Ishikawa (cell line): Measurements from ENCODE around the gene UBE2QL1.

Source experiments
- CEBPB ChIP-seq: IDR thresholded peaks from 2 replicates; pipeline ENCODE4 v1.6.1; 2012
- CREB1 ChIP-seq: IDR thresholded peaks from 2 replicates; pipeline ENCODE4 v1.6.1; 2012; ENCODE audit warnings: low read depth
- EGR1 ChIP-seq: IDR thresholded peaks from 2 replicates; pipeline ENCODE4 v1.6.1; 2012
- EP300 ChIP-seq: IDR thresholded peaks from 2 replicates; pipeline ENCODE4 v1.6.1; 2012; ENCODE audit warnings: borderline replicate concordance
- FOXM1 ChIP-seq: IDR thresholded peaks from 2 replicates; pipeline ENCODE4 v1.6.1; 2012; ENCODE audit warnings: low read depth, borderline replicate concordance
- MAX ChIP-seq: IDR thresholded peaks from 2 replicates; pipeline ENCODE4 v1.6.1; 2012
- NFIC ChIP-seq: IDR thresholded peaks from 2 replicates; pipeline ENCODE4 v1.6.1; 2012
- RAD21 ChIP-seq: IDR thresholded peaks from 2 replicates; pipeline ENCODE4 v1.6.1; 2012; ENCODE audit warnings: low read depth
- REST ChIP-seq: IDR thresholded peaks from 2 replicates; pipeline ENCODE4 v1.6.1; 2012; ENCODE audit warnings: low read depth, mild to moderate bottlenecking
- TAF1 ChIP-seq: IDR thresholded peaks from 2 replicates; pipeline ENCODE4 v1.6.1; 2012; ENCODE audit warnings: low read depth, mild to moderate bottlenecking
- TCF12 ChIP-seq: IDR thresholded peaks from 2 replicates; pipeline ENCODE4 v1.6.1; 2012; ENCODE audit warnings: low read depth
- TEAD4 ChIP-seq: IDR thresholded peaks from 2 replicates; pipeline ENCODE4 v1.6.1; 2012
- USF1 ChIP-seq: IDR thresholded peaks from 2 replicates; pipeline ENCODE4 v1.6.1; 2012
- YY1 ChIP-seq: IDR thresholded peaks from 2 replicates; pipeline ENCODE4 v1.6.1; 2012; ENCODE audit warnings: low read depth
- ZBTB7A ChIP-seq: IDR thresholded peaks from 2 replicates; pipeline ENCODE4 v1.6.1; 2012; ENCODE audit warnings: low read depth

Gene UBE2QL1

GRCh38 chr5:6454628-6455053 is 6.0 kb downstream of the UBE2QL1 start:
- TF ChIP-seq CREB1 (no peak), ZBTB7A (no peak), TCF12 (no peak), CEBPB (no peak), EP300 (no peak), FOXM1 (no peak), RAD21 (no peak), EGR1 (no peak), MAX (no peak), TAF1 (no peak), USF1 (no peak)

- TF ChIP-seq CREB1, result no peak
- no peak for TF ChIP-seq FOXM1
- TF ChIP-seq TEAD4, result no peak
- TF ChIP-seq REST, result no peak
- TF ChIP-seq YY1, result no peak
These were observed 7.0 kb downstream of the UBE2QL1 start for GRCh38 chr5:6455571-6456200.

- TF ChIP-seq FOXM1, result no peak
- TF ChIP-seq EP300, result no peak
- TF ChIP-seq CEBPB, result no peak
- no peak for TF ChIP-seq NFIC
- TF ChIP-seq MAX, result no peak
- no peak for TF ChIP-seq YY1
- no peak for TF ChIP-seq EGR1
- TF ChIP-seq USF1, result no peak
- no peak for TF ChIP-seq RAD21
- no peak for TF ChIP-seq CREB1
- no peak for TF ChIP-seq TCF12
- no peak for TF ChIP-seq TEAD4
- TF ChIP-seq REST, result no peak
- no peak for TF ChIP-seq ZBTB7A
- no peak for TF ChIP-seq TAF1
These were observed 8.2 kb downstream of the UBE2QL1 start for GRCh38 chr5:6456766-6457370.

GRCh38 chr5:6457592-6457991 is 8.9 kb downstream of the UBE2QL1 start:
- TF ChIP-seq EP300 (no peak), USF1 (no peak), ZBTB7A (no peak), CREB1 (no peak), YY1 (no peak), TAF1 (no peak)

GRCh38 chr5:6458833-6459232 is 10.2 kb downstream of the UBE2QL1 start:
- TF ChIP-seq EP300 (no peak), TCF12 (no peak), RAD21 (no peak), FOXM1 (no peak), CREB1 (no peak), TEAD4 (no peak), EGR1 (no peak), YY1 (no peak), CEBPB (no peak), REST (no peak), USF1 (no peak), NFIC (no peak), MAX (no peak)
